Neuronal stem cell (in vitro differentiated cells): ENCODE data around the gene ZNF169.
"Not testable (repeated sequence)": the region's sequence is repeated elsewhere in the genome, so short reads cannot be mapped to it uniquely, and the experiment has no call there.

Source experiments
- DNase-seq: peaks from one replicate; pipeline ENCODE4 v3.0.0-alpha.2; 2013; ENCODE audit warnings: low spot score
- H2AFZ ChIP-seq: one replicate; pipeline ENCODE4 v1.6.1; 2013; ENCODE audit warnings: mild to moderate bottlenecking, low read length, inconsistent platforms
- H2AK5ac ChIP-seq: 2 replicates; pipeline ENCODE4 v1.6.1; 2013; ENCODE audit warnings: low read depth, mild to moderate bottlenecking, inconsistent platforms, low read length, moderate library complexity, mixed read lengths
- H2BK120ac ChIP-seq: 2 replicates; pipeline ENCODE4 v1.6.1; 2013; ENCODE audit warnings: low read depth, mild to moderate bottlenecking, inconsistent platforms, low read length, moderate library complexity, mixed read lengths
- H2BK12ac ChIP-seq: one replicate; pipeline ENCODE4 v1.6.1; 2013; ENCODE audit warnings: low read length, inconsistent platforms
- H2BK15ac ChIP-seq: 2 replicates; pipeline ENCODE4 v1.6.1; 2013; ENCODE audit warnings: mild to moderate bottlenecking, low read length, inconsistent platforms, mixed read lengths
- H2BK5ac ChIP-seq: one replicate; pipeline ENCODE4 v1.6.1; 2013; ENCODE audit warnings: inconsistent platforms, mild to moderate bottlenecking, low read length, moderate library complexity
- H3K14ac ChIP-seq: one replicate; pipeline ENCODE4 v1.6.1; 2013; ENCODE audit warnings: low read length, inconsistent platforms
- H3K18ac ChIP-seq: 2 replicates; pipeline ENCODE4 v1.6.1; 2013; ENCODE audit warnings: low read length, inconsistent platforms
- H3K23ac ChIP-seq: 2 replicates; pipeline ENCODE4 v1.6.1; 2013; ENCODE audit warnings: low read depth, mild to moderate bottlenecking, mixed read lengths, low read length, inconsistent platforms; ENCODE audit not compliant: poor library complexity
- H3K27ac ChIP-seq: replicated peaks from 3 replicates; pipeline ENCODE4 v1.5.1; 2013; ENCODE audit warnings: low read length, inconsistent platforms
- H3K27me3 ChIP-seq, 3 experiments: 2 replicates each; pipeline ENCODE4 v1.6.1; 2013; ENCODE audit warnings: low read length in 3 of 3, mild to moderate bottlenecking in 2 of 3, inconsistent platforms in 1 of 3, low read depth in 1 of 3, mixed read lengths in 1 of 3, moderate library complexity in 1 of 3; ENCODE audit not compliant: control insufficient read depth in 3 of 3, insufficient read depth in 3 of 3
- H3K36me3 ChIP-seq, 2 donors: replicated peaks in 1 of 2; 2 replicates each; pipeline ENCODE4 v1.6.1; 2013; ENCODE audit warnings: low read length in 2 of 2; ENCODE audit not compliant: control insufficient read depth in 2 of 2, insufficient read depth in 2 of 2
- H3K4ac ChIP-seq: 2 replicates; pipeline ENCODE4 v1.6.1; 2013; ENCODE audit warnings: inconsistent platforms, mild to moderate bottlenecking, low read length, moderate library complexity
- H3K4me1 ChIP-seq, 2 donors: 1 replicate in 1 of 2; 2 replicates in 1 of 2; pipeline ENCODE4 v1.6.1; 2013; ENCODE audit warnings: low read length in 2 of 2, low read depth in 1 of 2; ENCODE audit not compliant: control insufficient read depth in 2 of 2, insufficient read depth in 1 of 2
- H3K4me2 ChIP-seq: one replicate; pipeline ENCODE4 v1.6.1; 2013; ENCODE audit warnings: mild to moderate bottlenecking, low read length, inconsistent platforms; ENCODE audit not compliant: insufficient read depth, poor library complexity, severe bottlenecking
- H3K4me3 ChIP-seq, 2 donors: 2 replicates each; pipeline ENCODE4 v1.5.1; 2013; ENCODE audit warnings: low read length in 2 of 2, mild to moderate bottlenecking in 2 of 2, inconsistent platforms in 1 of 2, moderate library complexity in 1 of 2
- H3K79me1 ChIP-seq: one replicate; pipeline ENCODE4 v1.6.1; 2013; ENCODE audit warnings: low read depth, mild to moderate bottlenecking, inconsistent platforms, low read length, moderate library complexity
- H3K9ac ChIP-seq: one replicate; pipeline ENCODE4 v1.6.1; 2013; ENCODE audit warnings: mild to moderate bottlenecking, low read depth, low read length, inconsistent platforms; ENCODE audit not compliant: poor library complexity
- H3K9me3 ChIP-seq, 2 donors: replicated peaks in 1 of 2; 2 replicates each; pipeline versions ENCODE3 to v1.6.1; 2013; ENCODE audit warnings: low read length in 2 of 2, mild to moderate bottlenecking in 2 of 2, inconsistent platforms in 1 of 2, low read depth in 1 of 2, mixed read lengths in 1 of 2, moderate library complexity in 1 of 2; ENCODE audit not compliant: control insufficient read depth in 2 of 2, insufficient read depth in 1 of 2
- H4K8ac ChIP-seq: one replicate; pipeline ENCODE4 v1.6.1; 2013; ENCODE audit warnings: low read depth, mild to moderate bottlenecking, inconsistent platforms, low read length, moderate library complexity
- H4K91ac ChIP-seq: one replicate; pipeline ENCODE4 v1.6.1; 2013; ENCODE audit warnings: low read length, low read depth, mild to moderate bottlenecking, inconsistent platforms; ENCODE audit not compliant: poor library complexity
- WGBS, 2 donors: extraction: QIAGEN DNeasy Blood & Tissue Kit; methylation state at CpG; one replicate each; pipeline ENCODE4 v1.1.7; 2013; ENCODE audit warnings: missing lambda C conversion rate in 2 of 2, mixed read lengths in 1 of 2; ENCODE audit not compliant: insufficient read length in 2 of 2, insufficient replicate concordance in 1 of 2; ENCODE audit errors: extremely low coverage in 2 of 2; 5-methylcytosine and 5-hydroxymethylcytosine counted together

The ZNF169 gene

GRCh38 chr9:94250456-94250855 lies 8.6 kb upstream of the ZNF169 start:
- no peaks in the 10 kb centered on the region for H3K9me3 ChIP-seq
- H2BK12ac ChIP-seq = no peak overlapping the region
- H2BK5ac ChIP-seq = no peak overlapping the region
- H3K18ac ChIP-seq = no peak overlapping the region
- no peak overlapping the region for H3K23ac ChIP-seq
- no peaks in the 10 kb centered on the region for H3K79me1 ChIP-seq
- H4K8ac ChIP-seq = no peak overlapping the region
- no peak overlapping the region for H3K14ac ChIP-seq
- no peak overlapping the region for H3K4me2 ChIP-seq
- no peak overlapping the region for H3K9ac ChIP-seq
- no peak overlapping the region for H2AK5ac ChIP-seq
- H2AFZ ChIP-seq = no peak overlapping the region
- no peak for DNase-seq
- no peak overlapping the region for H3K4ac ChIP-seq
- no peak overlapping the region for H2BK120ac ChIP-seq
- H3K4me3 ChIP-seq = no peak overlapping the region
- H3K27ac ChIP-seq = no peak overlapping the region
- no peak overlapping the region for H4K91ac ChIP-seq
- no peak overlapping the region for H2BK15ac ChIP-seq
- no CpG with 5 or more reads among the region's 4 CpGs for WGBS, 2 donors
- peaks cover 3 to 6% of the 10 kb centered on the region in 2 donors for H3K4me1 ChIP-seq
- H3K36me3 ChIP-seq = no peaks in the 10 kb centered on the region
- peaks cover 0 to 11% (median 0%) of the 10 kb centered on the region in 3 experiments for H3K27me3 ChIP-seq

- peaks cover 0 to 8% (median 0%) of the 10 kb centered on the region in 3 experiments for H3K27me3 ChIP-seq
- H3K4me1 ChIP-seq = peaks cover 0 to 2% of the 10 kb centered on the region in 2 donors
- no peak overlapping the region for H2BK5ac ChIP-seq
- no peak overlapping the region for H2BK12ac ChIP-seq
- no peak overlapping the region for H3K18ac ChIP-seq
- no peak overlapping the region for H4K8ac ChIP-seq
- no peak overlapping the region for H3K4ac ChIP-seq
- no peak overlapping the region for H3K14ac ChIP-seq
- H4K91ac ChIP-seq = no peak overlapping the region
- H3K36me3 ChIP-seq = no peaks in the 10 kb centered on the region
- H3K9me3 ChIP-seq = no peaks in the 10 kb centered on the region
- no CpG with 5 or more reads among the region's 2 CpGs for WGBS, 2 donors
- H3K9ac ChIP-seq = no peak overlapping the region
- H3K79me1 ChIP-seq = peaks cover 9% of the 10 kb centered on the region
- no peak overlapping the region for H3K4me3 ChIP-seq
- no peak overlapping the region for H3K4me2 ChIP-seq
- H3K23ac ChIP-seq = no peak overlapping the region
- no peak overlapping the region for H2AK5ac ChIP-seq
- H3K27ac ChIP-seq = no peak overlapping the region
- no peak overlapping the region for H2BK120ac ChIP-seq
- H2BK15ac ChIP-seq = no peak overlapping the region
- no peak overlapping the region for H2AFZ ChIP-seq
- no peak for DNase-seq
Measured at GRCh38 chr9:94256007-94256406, 3.1 kb upstream of the ZNF169 start.

- DNase-seq, H3K4me3 ChIP-seq, H2BK120ac ChIP-seq, H2BK5ac ChIP-seq, H3K36me3 ChIP-seq, H2BK12ac ChIP-seq, H3K18ac ChIP-seq, H3K4me2 ChIP-seq, H3K4me1 ChIP-seq, H3K27me3 ChIP-seq, H3K14ac ChIP-seq, H2AK5ac ChIP-seq, H4K91ac ChIP-seq, H3K27ac ChIP-seq, H3K79me1 ChIP-seq, H3K9ac ChIP-seq, H3K4ac ChIP-seq, H3K9me3 ChIP-seq, H3K23ac ChIP-seq, H4K8ac ChIP-seq, H2BK15ac ChIP-seq, H2AFZ ChIP-seq: not testable (repeated sequence)
- no CpG with 5 or more reads among the region's 3 CpGs for WGBS, 2 donors
Measured at GRCh38 chr9:94265626-94266402, 6.7 kb downstream of the ZNF169 start.

- Histone ChIP-seq H2BK5ac (no peak overlapping the region), H3K4me1 (no peaks in the 10 kb centered on the region), H3K79me1 (no peaks in the 10 kb centered on the region), H3K36me3 (no peaks in the 10 kb centered on the region), H3K23ac (no peak overlapping the region), H3K9ac (no peak overlapping the region), H3K27ac (no peak overlapping the region), H2BK120ac (no peak overlapping the region), H2BK12ac (no peak overlapping the region), H3K4ac (no peak overlapping the region), H3K4me3 (no peak overlapping the region), H3K27me3 (no peaks in the 10 kb centered on the region), H3K9me3 (peaks cover 5 to 13% of the 10 kb centered on the region in 2 donors), H3K18ac (no peak overlapping the region), H3K4me2 (no peak overlapping the region), H4K91ac (no peak overlapping the region), H4K8ac (no peak overlapping the region), H3K14ac (no peak overlapping the region), H2BK15ac (no peak overlapping the region), H2AFZ (no peak overlapping the region), H2AK5ac (no peak overlapping the region)
- WGBS, 2 donors = no CpG with 5 or more reads among the region's 8 CpGs
- no peak for DNase-seq
Measured at GRCh38 chr9:94269264-94269663, 10.2 kb downstream of the ZNF169 start.
